Activated CD4-positive, alpha-beta T cell treated with anti-CD3 and anti-CD28 coated beads, Interleukin-2, amount 50 U/mL, for 24 hours (primary cell): ENCODE data around the gene AFG1L.
"Not testable (repeated sequence)": the region's sequence is repeated elsewhere in the genome, so short reads cannot be mapped to it uniquely, and the experiment has no call there.

Experiments
- DNase-seq, 2 donors: peaks; one replicate each; pipeline ENCODE4 v3.0.0-alpha.2; 2020; ENCODE audit warnings: low read depth in 1 of 2, low spot score in 1 of 2

Gene AFG1L

GRCh38 chr6:108449717-108450116 is 154.9 kb downstream of the AFG1L start:
- not testable (repeated sequence) for DNase-seq

GRCh38 chr6:108451816-108452215 is 157.0 kb downstream of the AFG1L start:
- no peak for DNase-seq

GRCh38 chr6:108452711-108453195 is 157.9 kb downstream of the AFG1L start:
- no peak for DNase-seq

- no peak for DNase-seq
These were observed 158.8 kb downstream of the AFG1L start for GRCh38 chr6:108453601-108454185.

GRCh38 chr6:108454356-108454755 is 159.5 kb downstream of the AFG1L start:
- DNase-seq: no peak

- no peak for DNase-seq
These were observed 160.8 kb downstream of the AFG1L start for GRCh38 chr6:108455688-108456087.

DNA sequence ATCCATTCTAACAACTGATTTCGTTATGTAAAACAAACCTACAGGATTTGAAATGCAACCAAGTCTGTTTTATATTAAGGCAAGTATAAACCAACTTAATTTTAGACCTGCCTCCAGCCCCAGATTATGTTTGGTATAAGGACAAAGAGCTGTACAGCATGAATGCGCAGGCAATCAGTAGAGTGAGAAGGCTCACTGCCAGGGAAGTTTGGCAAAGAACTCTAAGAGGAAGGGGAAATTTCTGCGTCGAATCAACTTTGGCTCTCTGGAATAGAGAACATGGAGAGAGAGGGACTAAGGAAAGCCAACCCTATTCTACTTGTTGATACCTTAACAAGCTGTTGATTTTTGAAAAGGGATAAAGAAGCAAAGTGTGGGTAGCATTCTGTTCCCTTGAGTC is 168.9 kb downstream of the AFG1L start:
- no peak for DNase-seq

- no peak for DNase-seq
These were observed 169.7 kb downstream of the AFG1L start for GRCh38 chr6:108464418-108465097.

DNA sequence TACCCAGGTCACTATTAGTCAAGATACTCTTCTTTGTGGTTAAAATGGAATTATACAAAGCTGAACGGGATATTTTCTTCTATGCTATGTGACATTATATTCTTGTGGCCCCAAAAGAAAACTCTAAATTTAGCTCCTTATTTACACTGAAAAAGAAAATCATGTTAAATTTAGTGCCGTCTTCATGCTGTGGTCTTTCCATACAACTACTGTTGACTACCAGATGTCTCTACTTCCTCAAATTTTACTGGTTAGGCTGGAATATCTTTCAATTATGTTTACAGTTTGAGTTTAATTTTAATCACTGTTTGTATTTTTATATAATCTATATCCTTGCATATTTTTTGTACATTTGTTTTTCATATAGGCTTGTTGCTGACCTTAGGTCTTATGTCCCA is 170.2 kb downstream of the AFG1L start:
- no peak for DNase-seq

DNA sequence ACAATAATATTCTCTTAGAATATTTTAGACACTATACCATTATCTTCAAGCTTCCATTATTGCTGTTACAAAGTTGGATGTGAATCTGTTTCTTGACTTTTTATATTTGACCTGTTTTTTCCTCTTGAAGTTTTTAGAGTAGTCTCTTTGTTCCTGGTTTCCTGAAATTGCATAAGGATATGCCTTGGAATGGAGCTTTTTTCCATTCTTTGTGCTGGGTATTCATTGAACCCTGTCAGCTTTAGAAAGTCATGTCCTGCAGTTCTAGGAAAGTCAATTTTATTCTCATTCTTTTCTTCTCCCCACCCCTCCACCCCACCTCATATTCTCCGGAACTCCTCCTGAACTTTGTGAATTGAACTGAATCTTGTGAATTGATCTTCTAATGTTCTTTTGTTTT is 173.5 kb downstream of the AFG1L start:
- no peak for DNase-seq

- DNase-seq: no peak
These were observed 174.5 kb downstream of the AFG1L start for GRCh38 chr6:108469316-108469715.

- DNase-seq: no peak
These were observed 178.3 kb downstream of the AFG1L start for GRCh38 chr6:108473197-108473596.

DNA sequence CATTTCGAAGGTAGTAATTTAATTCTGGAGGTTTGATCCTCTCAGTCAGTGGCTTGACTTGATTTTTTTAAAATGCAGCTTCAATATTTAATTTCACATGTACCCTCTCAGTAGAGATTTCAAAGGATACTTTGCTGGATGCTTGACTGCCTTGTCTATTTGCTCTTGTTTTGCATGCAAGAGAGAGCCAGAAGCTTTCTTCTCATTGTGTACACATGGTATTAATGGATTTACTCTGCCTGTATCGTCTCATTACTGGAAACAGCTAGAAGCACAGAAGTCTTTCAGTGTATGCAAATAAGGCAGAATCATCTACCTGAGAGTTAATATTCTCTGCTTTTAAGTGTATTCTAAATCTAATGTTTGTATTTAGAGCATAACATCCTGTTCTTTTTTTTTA is 181.5 kb downstream of the AFG1L start:
- DNase-seq: no peak

DNA sequence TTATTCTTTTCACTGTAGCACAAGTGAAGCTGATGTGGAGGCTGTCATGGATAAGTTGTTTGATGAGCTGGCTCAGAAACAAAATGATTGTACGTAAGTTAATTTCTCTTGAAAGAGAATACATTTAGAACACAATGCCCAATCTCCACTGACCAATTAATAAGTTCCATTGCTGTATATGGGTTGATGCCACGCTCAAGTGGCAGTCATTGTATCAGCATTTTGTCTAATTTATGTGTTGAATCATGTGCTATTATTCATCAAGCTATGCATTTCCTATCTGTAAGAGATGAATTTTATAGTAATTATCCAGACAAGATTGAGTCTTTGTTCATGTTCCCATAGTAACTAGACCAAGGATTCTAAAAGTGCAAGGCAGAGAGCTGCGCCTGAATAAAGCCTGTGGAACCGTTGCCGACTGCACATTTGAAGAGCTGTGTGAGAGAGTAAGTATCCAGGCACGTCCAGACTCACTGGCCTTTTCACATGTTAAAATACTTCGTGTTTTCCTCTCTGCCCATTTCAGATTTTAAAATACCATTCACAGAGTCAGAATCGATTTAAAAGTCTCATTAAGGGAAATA is 182.1 kb downstream of the AFG1L start:
- DNase-seq: no peak

DNA sequence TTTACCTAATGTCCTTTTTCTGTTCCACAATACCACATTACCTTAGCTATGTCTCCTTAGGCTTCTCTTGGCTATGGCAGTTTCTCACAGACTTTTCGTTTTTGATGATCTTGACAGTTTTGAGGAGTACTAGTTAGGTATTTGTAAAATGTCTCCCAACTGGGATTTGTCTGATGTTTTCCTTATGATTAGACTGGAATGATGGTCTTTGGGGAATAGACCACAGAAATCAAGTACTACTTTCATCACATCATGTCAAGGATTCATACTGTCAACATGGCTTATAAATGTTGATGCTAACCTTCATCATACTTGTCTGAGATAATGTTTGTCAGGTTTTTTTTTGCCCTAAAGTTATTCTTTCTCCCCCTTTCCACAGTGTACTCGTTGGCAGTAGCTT is 187.7 kb downstream of the AFG1L start:
- DNase-seq: no peak

DNA sequence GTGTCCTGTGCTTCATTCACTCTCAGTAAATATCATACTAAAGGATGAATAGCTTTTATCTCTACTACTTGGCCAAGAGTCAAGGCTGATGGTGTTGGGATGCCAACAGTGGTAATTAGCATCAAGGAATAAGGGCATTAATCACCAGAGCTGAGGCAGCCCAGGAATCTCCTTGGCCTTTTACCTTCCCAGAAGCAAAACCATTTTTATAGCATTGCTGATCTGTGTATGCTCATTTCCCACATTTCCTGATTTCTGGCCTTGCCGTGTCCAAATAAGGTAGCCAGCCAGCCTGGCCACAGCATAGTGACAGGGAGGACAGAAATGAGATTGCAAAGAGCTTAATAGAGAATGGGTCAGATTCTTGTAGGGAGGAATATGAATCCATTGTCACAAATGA is 189.2 kb downstream of the AFG1L start:
- no peak for DNase-seq

DNA sequence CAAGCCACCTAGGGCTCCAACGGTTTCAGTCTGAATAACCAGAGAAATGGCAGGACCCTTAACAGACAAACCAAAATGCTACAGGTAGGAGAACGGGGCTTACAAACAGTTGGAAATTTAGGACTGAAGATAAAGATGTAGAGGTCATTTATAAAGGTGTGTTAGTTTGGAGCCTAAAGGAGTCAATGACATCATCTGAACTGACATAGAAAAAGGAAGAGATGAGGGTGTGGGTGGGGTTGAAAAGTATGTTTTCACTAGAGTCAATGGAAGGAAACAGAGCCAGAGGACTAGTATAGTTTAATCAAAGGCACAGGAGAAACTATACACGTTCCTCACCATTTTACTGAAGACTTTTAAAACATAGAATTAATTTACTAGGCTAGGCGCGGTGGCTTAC is 194.8 kb downstream of the AFG1L start:
- DNase-seq: no peak

DNA sequence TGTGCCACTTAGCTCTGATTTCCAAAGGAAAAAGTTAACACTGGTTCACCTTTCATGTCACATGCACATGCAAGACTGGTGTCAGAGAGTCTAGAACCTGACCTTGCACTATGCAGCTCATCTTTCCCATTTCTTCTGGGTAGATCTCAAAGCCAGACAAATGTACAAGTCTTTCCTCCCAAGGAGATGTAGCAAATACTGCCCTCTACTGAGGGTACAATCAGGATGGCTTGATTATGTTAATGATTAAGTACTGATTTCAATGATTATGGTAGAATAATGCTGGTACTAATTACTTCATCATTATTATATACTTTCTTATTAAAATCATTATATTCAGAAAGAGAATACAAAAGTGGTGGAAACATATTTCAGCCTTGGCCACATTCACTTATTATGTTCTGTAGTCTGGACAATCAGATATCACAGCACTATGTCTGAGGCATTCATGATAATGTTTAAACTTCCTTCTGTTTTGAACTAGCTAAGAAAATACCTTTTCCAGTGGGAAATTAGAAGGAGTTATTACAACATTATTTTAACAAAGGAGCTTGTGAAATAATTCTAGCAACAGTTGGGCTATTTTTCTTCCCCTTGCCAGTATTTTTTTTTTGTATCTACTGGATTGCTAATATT is 197.4 kb downstream of the AFG1L start:
- peak in 1 of 2 donors; percentile 4 for DNase-seq

- DNase-seq: no peak
These were observed 199.6 kb downstream of the AFG1L start for GRCh38 chr6:108494434-108494833.

DNA sequence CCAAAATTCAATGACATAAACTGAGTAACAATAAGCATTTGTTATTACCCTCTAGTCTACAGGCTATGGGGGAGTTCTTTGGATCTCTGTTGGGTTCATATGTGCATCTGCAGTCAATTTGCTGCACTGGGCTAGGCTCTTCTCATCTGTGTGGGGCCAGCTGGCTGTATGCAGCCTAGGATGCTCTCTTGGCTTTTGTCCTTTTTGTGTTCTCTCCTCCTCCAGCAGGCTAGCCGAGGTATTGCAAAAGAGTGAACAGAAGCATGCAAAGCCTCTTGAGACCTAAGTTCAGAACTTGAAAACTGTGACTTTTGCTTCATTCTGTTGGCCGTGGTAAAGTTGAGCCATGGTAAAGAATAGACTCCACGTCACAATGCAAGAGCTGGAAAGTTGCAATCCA is 203.0 kb downstream of the AFG1L start:
- DNase-seq: no peak

- no peak for DNase-seq
These were observed 206.7 kb downstream of the AFG1L start for GRCh38 chr6:108501559-108501958.

DNA sequence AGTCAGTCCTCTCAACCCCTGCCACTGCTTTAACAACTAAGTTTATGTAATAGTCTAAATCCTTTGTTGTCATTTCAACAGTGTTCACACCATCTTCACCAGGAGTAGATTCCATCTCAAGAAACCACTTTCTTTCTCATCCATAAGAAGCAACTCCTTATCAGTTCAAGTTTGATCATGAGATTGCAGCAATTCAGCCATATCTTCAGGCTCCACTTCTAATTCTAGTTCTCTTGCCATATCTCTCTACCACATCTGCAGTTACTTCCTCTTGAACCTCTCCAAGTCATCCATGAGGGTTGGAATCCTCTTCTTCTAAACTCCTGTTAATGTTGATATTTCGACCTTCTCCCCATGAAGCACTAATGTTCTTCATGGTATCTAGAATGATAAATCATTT is 208.0 kb downstream of the AFG1L start:
- no peak for DNase-seq
